MM.1S (cell line): ENCODE results near the gene CDKN2B-AS1.

Experiments used
- DNase-seq: peaks from one replicate; pipeline ENCODE4 v3.0.0-alpha.2; 2015
- H2AFZ ChIP-seq: fragments of 300-600 bp; sonication (generic); 2 replicates; pipeline ENCODE4 v1.6.0; 2016; ENCODE audit warnings: antibody characterized with exemption, low read length
- H3F3A ChIP-seq: fragments of 300-600 bp; sonication (generic); 2 replicates; pipeline ENCODE4 v1.6.1; 2016; ENCODE audit warnings: mild to moderate bottlenecking, antibody characterized with exemption, low read length, moderate library complexity, mixed read lengths; ENCODE audit not compliant: insufficient read depth
- H3K27ac ChIP-seq: fragments of 300-600 bp; sonication (generic); 2 replicates; pipeline ENCODE4 v1.5.1; 2016; ENCODE audit warnings: mild to moderate bottlenecking, low read length
- H3K27me3 ChIP-seq: fragments of 300-600 bp; sonication (generic); replicated peaks from 2 replicates; pipeline ENCODE4 v1.6.0; 2016; ENCODE audit warnings: low read length; ENCODE audit not compliant: insufficient read depth
- H3K36me3 ChIP-seq: fragments of 300-600 bp; sonication (generic); replicated peaks from 2 replicates; pipeline ENCODE4 v1.6.1; 2016; ENCODE audit warnings: mild to moderate bottlenecking, low read length, mixed read lengths; ENCODE audit not compliant: insufficient read depth
- H3K4me1 ChIP-seq: fragments of 300-600 bp; sonication (generic); 2 replicates; pipeline ENCODE4 v1.6.1; 2016; ENCODE audit warnings: low read length, mixed read lengths
- H3K4me2 ChIP-seq: fragments of 300-600 bp; sonication (generic); 2 replicates; pipeline ENCODE4 v1.6.0; 2016; ENCODE audit warnings: low read depth, low read length
- H3K4me3 ChIP-seq: fragments of 300-600 bp; sonication (generic); 2 replicates; pipeline ENCODE4 v1.5.1; 2016; ENCODE audit warnings: low read length, mixed read lengths
- H3K79me2 ChIP-seq: fragments of 300-600 bp; sonication (generic); 2 replicates; pipeline ENCODE4 v1.6.1; 2016; ENCODE audit warnings: mixed run types, low read length, mixed read lengths
- H3K9ac ChIP-seq: fragments of 300-600 bp; sonication (generic); 2 replicates; pipeline ENCODE4 v1.6.1; 2016; ENCODE audit warnings: low read length, mixed read lengths
- H3K9me2 ChIP-seq: fragments of 300-600 bp; sonication (generic); replicated peaks from 2 replicates; pipeline ENCODE4 v1.6.1; 2016; ENCODE audit warnings: mild to moderate bottlenecking, low read length, mixed read lengths; ENCODE audit not compliant: insufficient read depth
- H3K9me3 ChIP-seq: fragments of 300-600 bp; sonication (generic); replicated peaks from 2 replicates; pipeline ENCODE4 v1.6.1; 2016; ENCODE audit warnings: mild to moderate bottlenecking, low read length, mixed read lengths; ENCODE audit not compliant: insufficient read depth
- H4K20me1 ChIP-seq: fragments of 300-600 bp; sonication (generic); 2 replicates; pipeline ENCODE4 v1.6.1; 2016; ENCODE audit warnings: mild to moderate bottlenecking, low read length, moderate library complexity, mixed read lengths; ENCODE audit not compliant: insufficient read depth
- CTCF ChIP-seq: fragments of 300-600 bp; sonication (generic); IDR thresholded peaks from 2 replicates; pipeline ENCODE4 v1.5.1; 2016; ENCODE audit warnings: antibody characterized with exemption, low read length, mixed read lengths
- EZH2 ChIP-seq: fragments of 300-600 bp; sonication (generic); optimal IDR thresholded peaks from 2 replicates; pipeline ENCODE3; 2017; ENCODE audit warnings: low read depth, mild to moderate bottlenecking, antibody characterized with exemption, low read length, mixed read lengths
- EZH2phosphoT487 ChIP-seq: fragments of 300-600 bp; sonication (generic); IDR thresholded peaks from 2 replicates; pipeline ENCODE4 v1.6.1; 2018; ENCODE audit warnings: antibody characterized with exemption, low read length

Gene CDKN2B-AS1

GRCh38 chr9:21970800-21971640 is 23.6 kb upstream of the CDKN2B-AS1 start:
- Histone ChIP-seq H2AFZ (no peak overlapping the region), H3K36me3 (no peaks in the 10 kb centered on the region), H3K79me2 (no peaks in the 10 kb centered on the region), H3K9ac (no peak overlapping the region), H3K4me3 (no peak overlapping the region), H3K4me1 (no peaks in the 10 kb centered on the region), H3K27ac (no peak overlapping the region), H3K9me3 (no peaks in the 10 kb centered on the region), H4K20me1 (no peaks in the 10 kb centered on the region), H3F3A (no peaks in the 10 kb centered on the region), H3K4me2 (no peak overlapping the region), H3K9me2 (no peaks in the 10 kb centered on the region), H3K27me3 (no peaks in the 10 kb centered on the region)
- TF ChIP-seq EZH2phosphoT487 (no peak), CTCF (no peak), EZH2 (no peak)
- no peak for DNase-seq

- Histone ChIP-seq H3K9me2 (no peaks in the 10 kb centered on the region), H3K9me3 (no peaks in the 10 kb centered on the region), H3K9ac (no peak overlapping the region), H3K27me3 (no peaks in the 10 kb centered on the region), H3K4me3 (no peak overlapping the region), H3K4me2 (no peak overlapping the region), H3K4me1 (no peaks in the 10 kb centered on the region), H3F3A (no peaks in the 10 kb centered on the region), H2AFZ (no peak overlapping the region), H3K27ac (no peak overlapping the region), H3K36me3 (no peaks in the 10 kb centered on the region), H3K79me2 (no peaks in the 10 kb centered on the region), H4K20me1 (no peaks in the 10 kb centered on the region)
- DNase-seq = no peak
- TF ChIP-seq EZH2phosphoT487 = no peak
- TF ChIP-seq CTCF = no peak
- TF ChIP-seq EZH2 = no peak
These were observed 22.2 kb upstream of the CDKN2B-AS1 start for GRCh38 chr9:21972361-21972760.

- Histone ChIP-seq H3K27me3 (no peaks in the 10 kb centered on the region), H3K4me3 (no peak overlapping the region), H3K36me3 (no peaks in the 10 kb centered on the region), H3K27ac (no peak overlapping the region), H3K4me1 (no peaks in the 10 kb centered on the region), H3K79me2 (no peaks in the 10 kb centered on the region), H3K9ac (no peak overlapping the region), H2AFZ (no peak overlapping the region), H4K20me1 (no peaks in the 10 kb centered on the region), H3K9me3 (no peaks in the 10 kb centered on the region), H3F3A (no peaks in the 10 kb centered on the region), H3K9me2 (no peaks in the 10 kb centered on the region), H3K4me2 (no peak overlapping the region)
- TF ChIP-seq EZH2 (no peak), CTCF (no peak), EZH2phosphoT487 (no peak)
- DNase-seq = no peak
These were observed 20.3 kb upstream of the CDKN2B-AS1 start for GRCh38 chr9:21974343-21974721.
